HUDEP-2 (cell line): ENCODE measurements around the gene STARD9.
"Not testable (repeated sequence)": the region's sequence is repeated elsewhere in the genome, so short reads cannot be mapped to it uniquely, and the experiment has no call there.

Experiments used
- DNase-seq, 76 experiments: peaks; one replicate each; lab custom pipeline; 2025; ENCODE audit not compliant: unreplicated experiment in 76 of 76; lab: John Stamatoyannopoulos, UW

Gene STARD9

GRCh38 chr15:42584031-42584765, 8.8 kb downstream of the STARD9 start:
- DNase-seq: peak in 8 of 76 experiments; percentile 9 to 60 (median 26)

- no peak for DNase-seq
Measured at GRCh38 chr15:42590619-42591237, 15.3 kb downstream of the STARD9 start.

- peak in 6 of 76 experiments; percentile 4 to 15 (median 8) for DNase-seq
Measured at GRCh38 chr15:42591238-42591934, 16.0 kb downstream of the STARD9 start.

GRCh38 chr15:42592716-42593115, 17.3 kb downstream of the STARD9 start:
- no peak for DNase-seq

- DNase-seq: no peak
Measured at GRCh38 chr15:42593143-42593542, 17.7 kb downstream of the STARD9 start.

GRCh38 chr15:42594095-42594494, 18.7 kb downstream of the STARD9 start:
- DNase-seq: no peak

- DNase-seq: no peak
Measured at GRCh38 chr15:42595626-42596240, 20.3 kb downstream of the STARD9 start.

GRCh38 chr15:42601316-42601715, 25.9 kb downstream of the STARD9 start:
- not testable (repeated sequence) for DNase-seq

GRCh38 chr15:42602501-42602900, 27.1 kb downstream of the STARD9 start:
- DNase-seq: no peak

- no peak for DNase-seq
Measured at GRCh38 chr15:42603978-42604377, 28.6 kb downstream of the STARD9 start.

GRCh38 chr15:42604894-42605744, 29.7 kb downstream of the STARD9 start:
- no peak for DNase-seq

- DNase-seq: no peak
Measured at GRCh38 chr15:42605796-42606195, 30.4 kb downstream of the STARD9 start.

- DNase-seq: peak in 62 of 76 experiments; percentile 14 to 81 (median 42)
Measured at GRCh38 chr15:42608110-42608531, 32.7 kb downstream of the STARD9 start.

- DNase-seq: no peak
Measured at GRCh38 chr15:42608752-42609488, 33.5 kb downstream of the STARD9 start.

GRCh38 chr15:42611532-42611931, 36.1 kb downstream of the STARD9 start:
- DNase-seq: no peak

- no peak for DNase-seq
Measured at GRCh38 chr15:42612367-42612912, 37.0 kb downstream of the STARD9 start.

GRCh38 chr15:42616107-42616506, 40.7 kb downstream of the STARD9 start:
- no peak for DNase-seq

- DNase-seq: no peak
Measured at GRCh38 chr15:42619656-42620371, 44.4 kb downstream of the STARD9 start.

GRCh38 chr15:42621386-42621785, 46.0 kb downstream of the STARD9 start:
- DNase-seq: no peak
